DND-41 (cell line): ENCODE results near the gene TMC2.

Source experiments
- EZH2 ChIP-seq: IDR thresholded peaks from 3 replicates; pipeline ENCODE4 v1.6.1; 2012; ENCODE audit warnings: borderline replicate concordance, low read depth, mild to moderate bottlenecking, moderate library complexity, low read length, inconsistent platforms; ENCODE audit not compliant: severe bottlenecking
- TF ChIP-seq, protein P1 (sequence below): IDR thresholded peaks from 2 replicates; pipeline ENCODE4 v1.5.1; 2012; ENCODE audit warnings: borderline replicate concordance, low read length, moderate library complexity, mild to moderate bottlenecking; ENCODE audit not compliant: poor library complexity, severe bottlenecking; ENCODE audit errors: extremely low read depth

DNA sequence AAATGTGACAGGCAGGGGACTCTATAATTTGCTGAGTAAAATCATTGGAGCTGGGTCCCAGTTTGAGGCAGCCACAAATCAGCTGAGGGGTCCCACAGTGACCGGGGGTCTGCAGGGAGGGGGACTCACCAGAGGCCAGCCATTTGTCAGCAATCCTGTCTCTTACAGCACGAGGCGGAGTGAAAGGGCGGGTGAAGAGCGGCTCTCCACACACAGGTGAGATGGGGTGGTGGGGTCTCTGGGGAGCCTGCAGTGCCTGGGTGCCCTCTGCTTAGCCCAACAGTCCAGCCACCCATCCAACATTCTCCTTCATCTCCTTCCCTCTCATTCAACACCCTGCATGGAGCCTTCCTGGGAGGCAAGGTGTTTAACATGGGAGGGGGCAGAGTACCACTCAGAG, 728 bp downstream of the TMC2 start:
- TF ChIP-seq, protein P1, sequence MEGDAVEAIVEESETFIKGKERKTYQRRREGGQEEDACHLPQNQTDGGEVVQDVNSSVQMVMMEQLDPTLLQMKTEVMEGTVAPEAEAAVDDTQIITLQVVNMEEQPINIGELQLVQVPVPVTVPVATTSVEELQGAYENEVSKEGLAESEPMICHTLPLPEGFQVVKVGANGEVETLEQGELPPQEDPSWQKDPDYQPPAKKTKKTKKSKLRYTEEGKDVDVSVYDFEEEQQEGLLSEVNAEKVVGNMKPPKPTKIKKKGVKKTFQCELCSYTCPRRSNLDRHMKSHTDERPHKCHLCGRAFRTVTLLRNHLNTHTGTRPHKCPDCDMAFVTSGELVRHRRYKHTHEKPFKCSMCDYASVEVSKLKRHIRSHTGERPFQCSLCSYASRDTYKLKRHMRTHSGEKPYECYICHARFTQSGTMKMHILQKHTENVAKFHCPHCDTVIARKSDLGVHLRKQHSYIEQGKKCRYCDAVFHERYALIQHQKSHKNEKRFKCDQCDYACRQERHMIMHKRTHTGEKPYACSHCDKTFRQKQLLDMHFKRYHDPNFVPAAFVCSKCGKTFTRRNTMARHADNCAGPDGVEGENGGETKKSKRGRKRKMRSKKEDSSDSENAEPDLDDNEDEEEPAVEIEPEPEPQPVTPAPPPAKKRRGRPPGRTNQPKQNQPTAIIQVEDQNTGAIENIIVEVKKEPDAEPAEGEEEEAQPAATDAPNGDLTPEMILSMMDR, result no peak
- no peak for TF ChIP-seq EZH2
